LNCAP (cell line): ENCODE data around the gene DNAJC1.

Experiments
- CTCF ChIP-seq: fragments of 450-650 bp; IDR thresholded peaks from 2 replicates; pipeline ENCODE4 v1.5.1; 2017; ENCODE audit warnings: mild to moderate bottlenecking

Gene DNAJC1

GRCh38 chr10:22017283-22018020 is 13.9 kb upstream of the DNAJC1 start:
- no peak for TF ChIP-seq CTCF

GRCh38 chr10:22016046-22016705 is 12.6 kb upstream of the DNAJC1 start:
- no peak for TF ChIP-seq CTCF

- peak; percentile 27; the same call in 1 of the 2 replicates for TF ChIP-seq CTCF
These were observed 7.5 kb upstream of the DNAJC1 start for GRCh38 chr10:22010973-22011408.

GRCh38 chr10:22010539-22010938 is 7.0 kb upstream of the DNAJC1 start:
- no peak for TF ChIP-seq CTCF

- no peak for TF ChIP-seq CTCF
These were observed 2.9 kb upstream of the DNAJC1 start for GRCh38 chr10:22006379-22006884.

- TF ChIP-seq CTCF, result no peak
These were observed 2.2 kb upstream of the DNAJC1 start for GRCh38 chr10:22005763-22006162.

- TF ChIP-seq CTCF, result no peak
These were observed 393 bp upstream of the DNAJC1 start for GRCh38 chr10:22003964-22004281.
